Measurements from ENCODE around the gene MYG1.

DNA sequence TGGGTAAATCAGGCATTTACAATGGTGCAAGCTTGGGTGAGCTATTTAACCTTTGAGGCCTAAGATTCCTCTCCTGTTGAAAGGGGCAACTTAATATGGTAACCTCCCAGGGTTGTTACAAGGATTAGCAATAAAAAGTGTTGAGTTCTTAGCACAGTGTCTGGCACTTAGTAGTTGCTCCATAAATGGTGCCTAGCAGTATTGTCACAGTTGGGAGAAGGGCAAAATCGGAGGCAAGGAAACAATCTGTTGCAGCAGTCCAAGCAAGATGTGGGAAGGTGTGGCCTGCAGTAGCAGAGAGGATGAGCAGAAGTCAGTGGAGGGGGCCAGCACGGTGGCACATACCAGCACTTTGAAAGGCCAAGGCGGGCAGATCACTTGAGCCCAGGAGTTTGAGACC lies 44.0 kb downstream of the MYG1 start:
- TF ChIP-seq, protein P1, sequence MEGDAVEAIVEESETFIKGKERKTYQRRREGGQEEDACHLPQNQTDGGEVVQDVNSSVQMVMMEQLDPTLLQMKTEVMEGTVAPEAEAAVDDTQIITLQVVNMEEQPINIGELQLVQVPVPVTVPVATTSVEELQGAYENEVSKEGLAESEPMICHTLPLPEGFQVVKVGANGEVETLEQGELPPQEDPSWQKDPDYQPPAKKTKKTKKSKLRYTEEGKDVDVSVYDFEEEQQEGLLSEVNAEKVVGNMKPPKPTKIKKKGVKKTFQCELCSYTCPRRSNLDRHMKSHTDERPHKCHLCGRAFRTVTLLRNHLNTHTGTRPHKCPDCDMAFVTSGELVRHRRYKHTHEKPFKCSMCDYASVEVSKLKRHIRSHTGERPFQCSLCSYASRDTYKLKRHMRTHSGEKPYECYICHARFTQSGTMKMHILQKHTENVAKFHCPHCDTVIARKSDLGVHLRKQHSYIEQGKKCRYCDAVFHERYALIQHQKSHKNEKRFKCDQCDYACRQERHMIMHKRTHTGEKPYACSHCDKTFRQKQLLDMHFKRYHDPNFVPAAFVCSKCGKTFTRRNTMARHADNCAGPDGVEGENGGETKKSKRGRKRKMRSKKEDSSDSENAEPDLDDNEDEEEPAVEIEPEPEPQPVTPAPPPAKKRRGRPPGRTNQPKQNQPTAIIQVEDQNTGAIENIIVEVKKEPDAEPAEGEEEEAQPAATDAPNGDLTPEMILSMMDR (optimal IDR thresholded peaks at IDR 0.05 in 1 of 3, IDR thresholded peaks at IDR 0.05 in 1 of 3, conservative IDR thresholded peaks at IDR 0.05 in 1 of 3; ENCODE audit: extremely low read depth in 1 of 3, insufficient read depth in 2 of 3, low read length in 3 of 3): no peak
- TF ChIP-seq EZH2 (IDR thresholded peaks at IDR 0.05; ENCODE audit: low read length): no peak

All from keratinocyte (primary cell).